Measurements from ENCODE around the gene AGR2. TPM values are rescaled to one million over a fixed set of nuclear protein-coding genes. Genes with fewer than 3 reads are reported as not detected.

AGR2 gene
- total RNA-seq, 1 experiment from 2014 or later = 0.93 TPM

DNA sequence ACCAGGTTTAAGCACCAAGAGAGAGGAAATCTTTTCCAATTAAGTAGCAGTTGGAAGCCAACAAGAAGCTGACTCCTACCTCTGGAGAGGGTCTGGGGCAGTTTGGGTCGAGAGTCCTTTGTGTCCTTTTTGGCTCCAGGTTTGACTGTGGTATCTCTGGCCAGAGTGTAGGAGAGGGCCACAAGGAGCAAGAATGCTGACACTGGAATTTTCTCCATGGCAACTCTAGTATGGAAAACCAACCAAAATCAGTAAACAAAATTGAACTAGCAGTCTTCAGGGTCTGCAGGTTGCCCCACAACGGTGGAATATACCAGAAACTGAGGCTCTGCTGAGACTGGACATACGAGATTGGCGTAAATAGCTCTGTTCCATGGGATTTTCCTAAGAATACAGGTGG, 3.2 kb downstream of the AGR2 start:
- no TSS peak for BruUV-seq (replicated peaks)
- Histone ChIP-seq H3K79me2 (ENCODE audit: insufficient read depth, low read length) (no peaks in the 10 kb centered on the region), H3K36me3 (ENCODE audit: control insufficient read depth in 1 of 2, insufficient read depth in 2 of 2, low read length in 2 of 2) (no peaks in the 10 kb centered on the region), H4K20me1 (ENCODE audit: insufficient read depth) (no peaks in the 10 kb centered on the region), H3K9ac (ENCODE audit: low read length) (no peak overlapping the region), H3K27ac (ENCODE audit: low read depth, low read length) (no peak overlapping the region), H3K4me2 (ENCODE audit: low read length) (no peak overlapping the region), H2AFZ (ENCODE audit: low read depth, low read length, poor library complexity, severe bottlenecking) (no peak overlapping the region), H3K27me3 (ENCODE audit: insufficient read depth, low read length) (no peaks in the 10 kb centered on the region), H3K4me3 (replicated peaks in 1 of 2; ENCODE audit: low read depth in 1 of 2, low read length in 2 of 2) (no peak overlapping the region), H3K9me2 (ENCODE audit: insufficient read depth) (no peaks in the 10 kb centered on the region), H3K9me3 (ENCODE audit: control insufficient read depth in 1 of 2, insufficient read depth in 1 of 2, low read depth in 1 of 2, low read length in 2 of 2) (no peaks in the 10 kb centered on the region), H3K4me1 (ENCODE audit: control insufficient read depth in 1 of 2, insufficient read depth in 2 of 2, low read length in 2 of 2) (no peaks in the 10 kb centered on the region)
- ATAC-seq = no peak
- ChIA-PET RAD21 (ENCODE audit: low non-redundant PET in 1 of 2, low total read pairs in 2 of 2, uncharacterized antibody in 2 of 2, unreplicated experiment in 2 of 2) (interaction anchor here (0.7 to 1.0 kb wide), 2 partner anchors 117 kb away, joined by 4 to 6 read pairs; no protein-coding TSS in a partner anchor), CTCF (interaction anchor here (0.7 to 1.7 kb wide), 11 partner anchors 8 to 125 kb away, joined by 3 to 16 read pairs (median 3); no protein-coding TSS in a partner anchor), POLR2A (no interaction called here)
- intact Hi-C loops (cut with micrococcal nuclease) = loop anchor here (1.0 kb wide), 1 partner anchor 117 kb away; no protein-coding TSS in a partner anchor
- DNase-seq (ENCODE audit: low read depth, low spot score) = no peak
- TF ChIP-seq TCF7L2 (IDR thresholded peaks at IDR 0.05; ENCODE audit: borderline replicate concordance, extremely low read depth, insufficient read depth, insufficient read length) (no peak), YY1 (IDR thresholded peaks at IDR 0.05; ENCODE audit: extremely low read depth, insufficient replicate concordance, low read depth, low read length) (no peak), EZH2 (IDR thresholded peaks at IDR 0.05) (no peak), ELF1 (IDR thresholded peaks at IDR 0.05; ENCODE audit: borderline replicate concordance, low read depth) (no peak), POLR2A (IDR thresholded peaks at IDR 0.05; ENCODE audit: borderline replicate concordance, extremely low read depth, insufficient read depth, insufficient read length) (no peak), SIN3A (IDR thresholded peaks at IDR 0.05; ENCODE audit: low read depth) (no peak), ZFX (IDR thresholded peaks at IDR 0.05) (no peak), SRF (IDR thresholded peaks at IDR 0.05; ENCODE audit: low read depth) (no peak), CBX3 (IDR thresholded peaks at IDR 0.05; ENCODE audit: low read depth) (no peak), ZBTB33 (IDR thresholded peaks at IDR 0.05; ENCODE audit: extremely low read depth, insufficient replicate concordance, low read length) (no peak)
- TF ChIP-seq, protein P1, sequence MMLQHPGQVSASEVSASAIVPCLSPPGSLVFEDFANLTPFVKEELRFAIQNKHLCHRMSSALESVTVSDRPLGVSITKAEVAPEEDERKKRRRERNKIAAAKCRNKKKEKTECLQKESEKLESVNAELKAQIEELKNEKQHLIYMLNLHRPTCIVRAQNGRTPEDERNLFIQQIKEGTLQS (IDR thresholded peaks at IDR 0.05) = no peak
- TF ChIP-seq, protein P2, sequence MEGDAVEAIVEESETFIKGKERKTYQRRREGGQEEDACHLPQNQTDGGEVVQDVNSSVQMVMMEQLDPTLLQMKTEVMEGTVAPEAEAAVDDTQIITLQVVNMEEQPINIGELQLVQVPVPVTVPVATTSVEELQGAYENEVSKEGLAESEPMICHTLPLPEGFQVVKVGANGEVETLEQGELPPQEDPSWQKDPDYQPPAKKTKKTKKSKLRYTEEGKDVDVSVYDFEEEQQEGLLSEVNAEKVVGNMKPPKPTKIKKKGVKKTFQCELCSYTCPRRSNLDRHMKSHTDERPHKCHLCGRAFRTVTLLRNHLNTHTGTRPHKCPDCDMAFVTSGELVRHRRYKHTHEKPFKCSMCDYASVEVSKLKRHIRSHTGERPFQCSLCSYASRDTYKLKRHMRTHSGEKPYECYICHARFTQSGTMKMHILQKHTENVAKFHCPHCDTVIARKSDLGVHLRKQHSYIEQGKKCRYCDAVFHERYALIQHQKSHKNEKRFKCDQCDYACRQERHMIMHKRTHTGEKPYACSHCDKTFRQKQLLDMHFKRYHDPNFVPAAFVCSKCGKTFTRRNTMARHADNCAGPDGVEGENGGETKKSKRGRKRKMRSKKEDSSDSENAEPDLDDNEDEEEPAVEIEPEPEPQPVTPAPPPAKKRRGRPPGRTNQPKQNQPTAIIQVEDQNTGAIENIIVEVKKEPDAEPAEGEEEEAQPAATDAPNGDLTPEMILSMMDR (IDR thresholded peaks at IDR 0.05 in 2 of 3, conservative IDR thresholded peaks at IDR 0.05 in 1 of 3; ENCODE audit: borderline replicate concordance in 1 of 3, insufficient read depth in 1 of 3, low read depth in 2 of 3, low read length in 2 of 3) = no peak
